ENCODE data around the gene METTL13.
"Not testable (repeated sequence)": the region's sequence is repeated elsewhere in the genome, so short reads cannot be mapped to it uniquely, and the experiment has no call there.

Gene METTL13

DNA sequence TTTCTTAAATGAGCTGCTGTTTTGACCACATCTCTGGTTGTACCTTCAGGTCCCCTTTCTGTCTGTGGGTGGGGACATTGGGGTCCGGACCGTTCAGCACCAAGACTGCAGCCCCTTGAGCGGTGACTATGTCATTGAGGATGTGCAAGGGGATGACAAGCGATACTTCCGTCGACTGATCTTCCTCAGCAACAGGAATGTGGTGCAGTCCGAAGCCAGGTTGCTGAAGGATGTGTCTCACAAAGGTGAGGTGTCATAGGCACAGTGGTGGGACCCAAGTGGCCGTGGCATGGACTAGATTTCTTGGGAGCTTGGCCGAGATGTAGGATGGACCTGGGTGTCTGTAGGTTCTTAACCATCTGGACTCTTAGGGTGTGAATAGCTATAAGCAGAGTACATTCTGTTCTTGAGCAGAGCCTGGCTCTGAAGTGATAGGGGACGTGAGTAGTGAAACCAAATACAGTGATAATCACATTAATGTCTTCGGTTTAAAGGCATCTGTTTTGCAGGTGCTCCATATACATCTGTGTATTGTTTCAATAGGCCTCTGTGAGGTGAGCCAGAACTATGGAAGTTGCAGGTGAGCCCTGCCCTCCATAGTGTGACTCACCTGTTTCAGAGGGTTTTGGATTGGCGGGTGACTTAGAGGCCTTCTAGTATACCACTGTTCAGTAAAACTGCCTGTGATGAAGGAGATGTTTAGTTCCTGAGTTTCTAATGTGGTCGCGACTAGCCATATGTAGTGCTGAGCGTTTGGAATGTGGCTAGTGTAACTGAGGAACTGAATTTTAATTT is 6.4 kb downstream of the METTL13 start:
- Mint-ChIP-seq H3K27ac (peak overlapping the region; percentile 79), H3K4me1 (peaks cover 64% of the 10 kb centered on the region), H3K9me3 (no peaks in the 10 kb centered on the region), H3K36me3 (peaks cover 87% of the 10 kb centered on the region), H3K4me3 (no peak overlapping the region)
- DNase-seq (ENCODE audit: low spot score in 2 of 2) (no peak), ATAC-seq (no peak)

DNA sequence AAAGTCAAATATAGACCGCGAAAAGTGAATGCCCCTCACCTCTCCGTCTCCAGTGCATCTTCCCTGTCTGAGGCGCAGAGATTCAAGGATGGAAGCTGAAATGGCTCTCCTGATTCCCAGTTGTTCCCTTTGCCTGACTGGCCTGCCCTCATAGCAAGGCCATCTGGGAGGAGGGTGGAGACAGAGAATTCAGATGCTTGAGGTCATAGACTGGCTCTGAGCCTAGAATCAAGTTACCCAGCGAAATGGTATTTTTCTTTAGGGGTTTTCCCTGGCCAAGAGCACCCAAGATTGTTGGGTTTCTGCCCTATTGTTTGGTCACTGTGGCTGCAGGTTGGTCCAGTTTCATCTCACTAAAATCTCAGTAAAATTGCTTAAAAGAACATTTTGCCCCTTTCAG is 7.2 kb downstream of the METTL13 start:
- Mint-ChIP-seq H3K27ac (no peak overlapping the region), H3K4me1 (peaks cover 61% of the 10 kb centered on the region), H3K4me3 (no peak overlapping the region), H3K9me3 (no peaks in the 10 kb centered on the region), H3K36me3 (peaks cover 91% of the 10 kb centered on the region)
- DNase-seq (ENCODE audit: low spot score in 2 of 2) (no peak), ATAC-seq (no peak)

DNA sequence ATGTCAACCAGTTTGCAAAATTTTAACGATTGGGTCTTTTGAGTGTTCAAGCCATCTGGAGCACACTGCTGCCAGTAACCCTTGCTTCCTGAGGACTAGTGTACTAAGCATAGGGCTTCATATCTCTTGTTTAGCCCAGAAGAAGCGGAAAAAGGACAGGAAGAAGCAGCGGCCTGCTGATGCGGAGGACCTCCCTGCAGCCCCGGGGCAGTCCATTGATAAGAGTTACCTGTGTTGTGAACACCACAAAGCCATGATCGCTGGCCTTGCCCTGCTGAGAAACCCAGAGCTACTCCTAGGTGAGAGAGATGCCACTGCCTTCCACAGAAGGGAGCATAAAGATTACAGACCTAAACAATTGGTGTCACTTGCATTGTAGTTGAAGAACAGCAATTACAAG is 8.9 kb downstream of the METTL13 start:
- no peak overlapping the region for H3K4me3 Mint-ChIP-seq
- H3K36me3 Mint-ChIP-seq = peaks cover 97% of the 10 kb centered on the region
- DNase-seq (ENCODE audit: low spot score in 2 of 2) (no peak), ATAC-seq (no peak)
- H3K4me1 Mint-ChIP-seq = peaks cover 61% of the 10 kb centered on the region
- no peak overlapping the region for H3K27ac Mint-ChIP-seq
- H3K9me3 Mint-ChIP-seq = no peaks in the 10 kb centered on the region

DNA sequence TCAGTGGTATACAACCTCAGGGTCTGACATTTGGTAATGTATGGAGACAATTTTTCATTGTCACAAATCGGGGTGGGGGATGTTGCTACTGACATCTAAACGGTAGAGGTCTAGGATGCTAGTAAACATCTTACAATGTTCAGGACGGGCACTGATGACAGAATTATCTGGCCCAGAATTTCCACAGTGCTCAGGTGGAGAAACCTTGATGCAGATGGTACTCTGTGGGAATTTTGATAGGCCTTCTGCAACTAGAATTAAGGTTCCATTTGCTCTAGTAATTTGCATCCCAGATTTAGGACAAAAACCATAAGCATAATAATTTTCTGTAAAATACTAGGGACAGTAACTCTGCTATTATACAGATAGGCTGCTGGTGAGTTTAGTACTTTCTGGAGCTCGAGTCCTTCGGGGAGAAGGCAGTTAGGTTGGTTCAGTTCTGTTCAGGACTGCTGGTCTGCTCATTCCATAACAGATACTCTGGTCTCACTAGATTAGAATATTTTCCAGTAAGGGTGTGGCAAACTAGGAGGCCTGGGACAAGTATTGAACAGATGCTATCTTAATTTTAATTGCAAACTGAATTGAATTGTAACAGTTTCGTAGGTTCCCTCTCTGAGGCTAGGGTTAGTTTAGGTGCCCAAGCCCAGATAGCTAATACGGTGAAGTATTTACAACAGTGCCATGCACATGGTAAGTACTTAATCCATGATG is 11.4 kb downstream of the METTL13 start:
- H3K36me3 Mint-ChIP-seq = peaks cover 97% of the 10 kb centered on the region

DNA sequence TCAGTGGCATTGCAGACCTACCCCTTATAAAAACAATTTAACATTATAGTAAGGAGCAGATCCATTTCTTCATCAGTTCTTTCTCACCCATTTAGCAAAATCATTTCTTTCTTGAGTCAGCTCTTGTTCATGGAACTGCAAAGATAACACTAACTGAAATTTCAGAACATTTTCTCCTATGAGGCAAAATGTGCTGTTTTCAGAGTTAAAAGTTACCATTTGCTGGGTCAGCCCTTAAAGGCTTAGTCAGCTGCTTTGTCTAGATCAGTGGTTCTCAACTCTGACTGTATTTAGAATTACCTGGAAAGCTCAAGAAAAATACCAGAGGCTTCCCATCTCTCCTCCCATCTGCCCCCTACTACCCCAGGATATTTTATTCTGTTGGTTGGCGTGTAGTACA is 12.2 kb downstream of the METTL13 start:
- peak overlapping the region; percentile 98 for H3K27ac Mint-ChIP-seq
- peaks cover 33% of the 10 kb centered on the region for H3K4me1 Mint-ChIP-seq
- ATAC-seq = peak; percentile 57

More for the DNA sequence above, 11.4 kb downstream of the METTL13 start:
- Mint-ChIP-seq H3K4me3 (no peak overlapping the region), H3K4me1 (peaks cover 37% of the 10 kb centered on the region), H3K27ac (peak overlapping the region; percentile 82), H3K9me3 (no peaks in the 10 kb centered on the region)
- ATAC-seq = no peak
- no peak for DNase-seq (ENCODE audit: low spot score in 2 of 2)

DNA sequence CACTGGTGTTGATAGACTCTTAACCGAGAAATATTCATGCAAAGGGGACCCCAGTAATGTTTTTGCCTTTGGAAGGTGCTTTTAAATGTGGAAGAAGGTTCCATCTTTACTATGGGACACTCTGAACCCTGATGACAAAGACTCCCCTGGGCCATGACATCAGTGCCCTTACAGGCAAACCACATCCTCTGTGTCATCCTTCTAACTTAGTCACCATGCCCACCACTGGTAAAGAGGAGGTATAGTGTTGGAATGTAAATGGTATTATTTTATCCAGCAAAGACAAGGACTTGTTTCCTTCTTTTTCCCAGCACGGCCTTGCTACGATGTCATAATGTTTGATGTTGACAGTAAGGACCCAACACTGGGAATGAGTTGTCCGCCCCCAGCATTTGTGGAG is 12.6 kb downstream of the METTL13 start:
- H3K36me3 Mint-ChIP-seq = peaks cover 92% of the 10 kb centered on the region
- H3K9me3 Mint-ChIP-seq = no peaks in the 10 kb centered on the region
- peak overlapping the region; percentile 98 for H3K27ac Mint-ChIP-seq
- H3K4me1 Mint-ChIP-seq = peaks cover 33% of the 10 kb centered on the region
- DNase-seq (ENCODE audit: low spot score in 2 of 2) = peak in 1 of 2 donors; percentile 67
- peak overlapping the region; percentile 67 for H3K4me3 Mint-ChIP-seq
- ATAC-seq = peak; percentile 100

More for the DNA sequence above, 12.2 kb downstream of the METTL13 start:
- no peak for DNase-seq (ENCODE audit: low spot score in 2 of 2)
- Mint-ChIP-seq H3K9me3 (no peaks in the 10 kb centered on the region), H3K36me3 (peaks cover 97% of the 10 kb centered on the region), H3K4me3 (peak overlapping the region; percentile 67)

DNA sequence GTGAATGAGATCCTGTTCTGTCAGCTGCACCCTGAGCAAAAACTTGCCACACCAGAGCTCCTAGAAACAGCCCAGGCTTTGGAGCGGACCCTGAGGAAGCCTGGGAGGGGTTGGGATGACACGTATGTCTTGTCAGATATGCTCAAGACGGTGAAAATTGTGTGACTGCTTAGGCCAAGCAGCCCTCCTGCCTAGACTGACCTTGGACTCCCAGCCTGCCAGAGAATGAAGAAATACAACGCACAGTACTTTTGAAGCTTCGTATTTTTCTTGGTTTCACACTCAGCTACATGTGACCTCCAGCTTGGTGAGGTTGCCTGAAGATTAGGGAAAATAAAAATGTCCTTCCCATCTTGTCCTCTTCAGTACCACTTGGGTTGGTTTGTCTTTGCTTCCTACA is 15.1 kb downstream of the METTL13 start:
- ATAC-seq = no peak

DNA sequence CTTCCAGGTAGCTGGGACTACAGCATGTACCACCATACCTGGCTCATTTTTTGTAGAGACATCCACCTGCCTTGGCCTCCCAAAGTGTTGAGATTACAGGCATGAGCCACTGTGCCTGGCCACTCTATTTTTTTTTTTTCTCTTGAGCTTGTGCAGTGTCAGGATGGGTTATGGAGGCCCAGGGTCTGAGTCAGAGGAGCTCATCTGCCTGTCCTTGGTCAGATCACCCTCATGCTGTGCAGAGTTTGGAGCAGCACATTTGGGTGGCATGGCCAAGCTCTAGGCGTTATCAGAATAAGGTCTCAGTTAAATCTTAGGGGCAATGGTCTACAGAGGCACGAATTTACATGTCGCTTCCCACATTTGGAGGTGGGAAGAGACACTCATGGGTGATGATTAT is 16.9 kb downstream of the METTL13 start:
- peaks cover 56% of the 10 kb centered on the region for H3K36me3 Mint-ChIP-seq
- H3K4me3 Mint-ChIP-seq = no peak overlapping the region
- no peak for ATAC-seq
- DNase-seq (ENCODE audit: low spot score in 2 of 2) = no peak
- H3K27ac Mint-ChIP-seq = peak overlapping the region; percentile 49
- no peaks in the 10 kb centered on the region for H3K9me3 Mint-ChIP-seq
- peaks cover 27% of the 10 kb centered on the region for H3K4me1 Mint-ChIP-seq

More for the DNA sequence above, 15.1 kb downstream of the METTL13 start:
- no peaks in the 10 kb centered on the region for H3K9me3 Mint-ChIP-seq
- H3K4me1 Mint-ChIP-seq = peaks cover 25% of the 10 kb centered on the region
- DNase-seq (ENCODE audit: low spot score in 2 of 2) = peak in 1 of 2 donors; percentile 37
- peak overlapping the region; percentile 84 for H3K27ac Mint-ChIP-seq
- H3K36me3 Mint-ChIP-seq = peaks cover 72% of the 10 kb centered on the region
- no peak overlapping the region for H3K4me3 Mint-ChIP-seq

DNA sequence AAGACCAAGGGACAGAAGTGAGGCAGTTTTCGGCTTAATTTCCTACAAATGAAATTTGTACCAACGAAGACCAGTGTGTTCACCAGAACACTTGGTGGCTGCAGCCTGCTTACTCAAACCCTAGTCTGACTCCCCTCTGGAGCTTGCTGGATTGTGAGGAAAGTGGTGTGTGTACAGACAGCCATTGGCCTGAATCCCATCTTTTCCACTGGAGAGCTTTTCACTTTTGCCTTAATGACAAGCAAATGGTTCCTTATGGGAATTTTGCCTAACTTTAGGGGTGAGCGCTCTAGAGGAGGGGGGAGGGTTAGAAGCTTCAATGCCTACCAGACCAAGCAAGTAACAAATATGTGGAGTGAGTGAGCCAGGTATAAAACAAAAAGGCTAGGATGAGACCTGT is 17.3 kb downstream of the METTL13 start:
- Mint-ChIP-seq H3K9me3 (no peaks in the 10 kb centered on the region), H3K27ac (peak overlapping the region; percentile 49), H3K4me3 (no peak overlapping the region), H3K36me3 (peaks cover 53% of the 10 kb centered on the region), H3K4me1 (peaks cover 22% of the 10 kb centered on the region)
- ATAC-seq (no peak), DNase-seq (ENCODE audit: low spot score in 2 of 2) (no peak)

DNA sequence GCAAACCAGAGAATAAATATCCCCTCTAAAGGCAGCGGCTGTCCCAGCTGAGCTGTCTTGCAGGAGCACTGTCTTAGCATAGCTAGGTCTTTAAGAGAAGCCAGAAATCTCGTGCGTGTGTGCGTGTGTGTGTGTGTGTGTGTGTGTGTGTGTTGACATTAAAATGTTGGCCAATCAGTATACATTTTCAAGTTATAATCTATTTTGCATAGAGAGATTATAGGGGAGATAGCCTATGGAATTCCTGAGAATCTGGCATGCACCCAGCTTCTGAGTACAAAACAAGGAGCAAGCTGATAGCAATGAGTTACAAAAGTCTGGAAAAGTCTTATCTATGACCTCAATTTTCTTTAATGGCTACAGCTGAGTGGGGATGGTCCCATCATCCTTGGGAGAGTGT is 17.7 kb downstream of the METTL13 start:
- peaks cover 18% of the 10 kb centered on the region for H3K4me1 Mint-ChIP-seq
- peaks cover 49% of the 10 kb centered on the region for H3K36me3 Mint-ChIP-seq
- no peak for ATAC-seq
- no peak for DNase-seq (ENCODE audit: low spot score in 2 of 2)
- no peak overlapping the region for H3K27ac Mint-ChIP-seq
- H3K9me3 Mint-ChIP-seq = no peaks in the 10 kb centered on the region
- no peak overlapping the region for H3K4me3 Mint-ChIP-seq

DNA sequence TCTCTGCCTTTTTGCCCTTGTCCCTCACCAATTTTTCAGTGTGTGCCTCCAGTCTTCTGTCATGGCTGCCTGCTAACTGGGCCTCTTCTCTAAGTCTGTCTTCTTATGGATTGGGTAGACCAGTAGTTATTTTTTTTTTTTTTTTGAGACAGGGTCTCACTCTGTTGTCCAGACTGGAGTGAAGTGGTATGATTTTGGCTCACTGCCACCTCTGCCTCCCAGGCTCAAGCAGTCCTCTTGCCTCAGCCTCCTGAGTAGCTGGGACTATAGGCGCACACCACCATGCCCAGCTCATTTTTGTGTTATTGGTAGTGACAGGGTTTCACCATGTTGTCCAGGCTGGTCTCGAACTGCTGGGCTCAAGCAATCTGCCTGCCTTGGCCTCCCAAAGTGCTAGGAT is 18.2 kb downstream of the METTL13 start:
- H3K27ac Mint-ChIP-seq, ATAC-seq, H3K4me3 Mint-ChIP-seq, H3K9me3 Mint-ChIP-seq: not testable (repeated sequence)
- H3K4me1 Mint-ChIP-seq = peaks cover 13% of the 10 kb centered on the region
- H3K36me3 Mint-ChIP-seq = peaks cover 43% of the 10 kb centered on the region
- peak in 1 of 2 donors; percentile 23 for DNase-seq (ENCODE audit: low spot score in 2 of 2)

DNA sequence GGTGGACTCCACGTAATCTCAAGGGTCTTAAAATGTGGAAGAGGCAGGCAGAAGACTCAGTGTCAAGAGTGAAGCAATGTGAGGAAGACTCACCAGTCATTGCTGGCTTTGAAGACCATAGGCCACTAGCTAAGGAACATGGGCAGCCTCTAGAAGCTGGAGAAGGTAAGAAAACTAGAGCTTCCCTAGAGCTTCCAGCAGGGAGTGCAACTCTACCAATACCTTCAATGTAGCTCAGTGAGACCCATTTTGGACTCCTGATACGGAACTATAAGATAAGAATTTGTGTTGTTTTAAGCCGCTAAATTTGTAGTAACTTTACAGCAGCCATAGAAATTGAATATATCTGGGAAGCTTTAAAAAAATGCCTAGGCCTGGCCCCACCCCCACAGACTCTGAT is 18.9 kb downstream of the METTL13 start:
- DNase-seq (ENCODE audit: low spot score in 2 of 2) (no peak), ATAC-seq (no peak)
- Mint-ChIP-seq H3K9me3 (no peaks in the 10 kb centered on the region), H3K4me3 (no peak overlapping the region), H3K27ac (no peak overlapping the region), H3K4me1 (peaks cover 9% of the 10 kb centered on the region), H3K36me3 (peaks cover 37% of the 10 kb centered on the region)

DNA sequence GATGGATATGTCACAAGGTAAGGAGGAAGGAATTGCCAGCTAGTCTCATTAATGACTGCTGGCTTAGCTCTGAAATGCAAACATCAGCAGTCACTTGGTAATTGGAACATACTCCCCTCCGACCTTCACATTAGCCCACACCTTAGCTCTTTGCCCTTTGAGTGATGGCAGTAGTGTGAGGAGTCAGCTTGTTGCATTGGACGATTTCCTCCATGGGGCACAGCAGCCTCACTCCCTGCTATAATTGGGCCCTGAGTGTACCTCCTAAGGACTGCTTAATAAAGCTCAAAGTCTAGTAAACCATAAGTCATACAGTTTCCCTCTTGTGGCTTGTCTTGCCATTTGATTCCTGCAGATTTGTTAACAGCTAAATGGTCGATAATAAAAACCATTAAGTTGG is 19.4 kb downstream of the METTL13 start:
- ATAC-seq (no peak), DNase-seq (ENCODE audit: low spot score in 2 of 2) (no peak)
- Mint-ChIP-seq H3K4me1 (peaks cover 13% of the 10 kb centered on the region), H3K4me3 (no peak overlapping the region), H3K36me3 (peaks cover 32% of the 10 kb centered on the region), H3K27ac (no peak overlapping the region), H3K9me3 (no peaks in the 10 kb centered on the region)

DNA sequence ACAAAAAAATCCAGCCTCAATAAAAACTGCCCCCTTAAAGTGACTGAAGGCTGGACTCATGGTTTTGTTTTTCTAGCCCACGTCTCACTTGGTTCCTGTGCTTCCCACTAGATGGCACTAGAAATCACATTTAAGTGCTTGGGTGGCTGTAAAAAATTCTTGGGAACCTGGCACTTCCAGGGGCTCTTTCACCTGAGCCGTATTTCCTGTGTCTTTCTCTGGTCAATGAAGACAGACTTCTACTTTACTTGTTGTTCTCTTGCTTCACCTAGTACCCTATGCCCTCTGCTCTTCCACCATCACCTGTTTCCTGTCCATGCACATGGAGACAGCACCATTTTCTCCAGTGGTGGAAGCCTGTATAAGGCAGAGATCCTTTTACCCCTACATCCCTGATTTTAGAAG is 20.0 kb downstream of the METTL13 start:
- Mint-ChIP-seq H3K27ac (peak overlapping the region; percentile 46), H3K4me1 (peaks cover 16% of the 10 kb centered on the region), H3K9me3 (no peaks in the 10 kb centered on the region), H3K36me3 (peaks cover 25% of the 10 kb centered on the region), H3K4me3 (no peak overlapping the region)
- DNase-seq (ENCODE audit: low spot score in 2 of 2) = no peak
- no peak for ATAC-seq

DNA sequence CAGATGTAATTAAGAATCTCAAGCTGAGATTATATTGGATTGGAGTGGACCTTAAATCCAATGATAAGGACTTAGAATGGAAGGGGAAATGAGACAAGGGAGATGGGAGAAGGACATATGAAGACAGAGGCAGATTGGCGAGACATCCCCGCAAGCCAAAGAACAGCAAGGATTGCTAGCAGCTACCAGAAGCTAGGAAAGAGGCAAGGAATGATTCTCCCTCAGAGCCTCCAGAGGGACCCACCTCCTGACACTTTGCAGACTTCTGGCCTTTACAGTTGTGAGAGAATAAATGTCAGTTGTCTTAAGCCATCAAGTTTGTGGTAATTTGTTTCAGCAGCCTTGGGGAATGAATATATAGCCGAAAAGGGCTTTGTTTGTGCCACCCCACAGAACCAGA is 20.7 kb downstream of the METTL13 start:
- no peaks in the 10 kb centered on the region for H3K9me3 Mint-ChIP-seq
- peaks cover 20% of the 10 kb centered on the region for H3K4me1 Mint-ChIP-seq
- peaks cover 18% of the 10 kb centered on the region for H3K36me3 Mint-ChIP-seq
- H3K4me3 Mint-ChIP-seq = no peak overlapping the region
- H3K27ac Mint-ChIP-seq = peak overlapping the region; percentile 46
- ATAC-seq = no peak
- DNase-seq (ENCODE audit: low spot score in 2 of 2) = no peak

DNA sequence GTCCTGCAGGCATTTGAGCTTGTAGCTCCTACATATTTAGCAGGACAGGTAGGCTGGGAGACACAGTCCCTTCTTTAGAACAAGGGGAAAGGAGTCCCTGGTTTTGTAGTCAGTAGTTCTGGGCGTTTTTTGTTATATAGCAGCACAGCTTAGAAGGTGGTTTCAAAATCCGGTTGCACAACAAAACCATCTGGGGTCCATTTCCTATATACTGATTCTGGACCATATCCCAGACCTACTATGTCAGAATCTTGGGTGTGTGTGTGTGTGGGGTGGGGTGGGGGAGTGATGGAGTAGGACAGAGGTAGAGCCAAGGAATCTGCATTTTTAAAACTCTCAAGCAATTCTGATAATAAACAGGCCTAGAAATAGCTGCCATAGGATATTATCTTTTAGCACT is 21.6 kb downstream of the METTL13 start:
- H3K4me1 Mint-ChIP-seq = peaks cover 20% of the 10 kb centered on the region
- no peaks in the 10 kb centered on the region for H3K9me3 Mint-ChIP-seq
- no peak overlapping the region for H3K4me3 Mint-ChIP-seq
- H3K27ac Mint-ChIP-seq = no peak overlapping the region
- no peak for DNase-seq (ENCODE audit: low spot score in 2 of 2)
- ATAC-seq = no peak
- peaks cover 10% of the 10 kb centered on the region for H3K36me3 Mint-ChIP-seq

Measured in stimulated activated effector memory CD8-positive, alpha-beta T cell treated with anti-CD3 and anti-CD28 coated beads, Interleukin-12 subunit alpha, Interleukin-12 subunit beta, amount 100 ng/mL, for 72 hours (primary cell).